A673 (cell line): ENCODE results near the gene LGALS13.

Experiments used
- EZH2 ChIP-seq: fragments of 200-600 bp; sonication (generic); IDR thresholded peaks from 2 replicates; pipeline ENCODE4 v1.6.1; 2017; ENCODE audit warnings: borderline replicate concordance, low read depth, mild to moderate bottlenecking, mixed read lengths, antibody characterized with exemption, low read length; ENCODE audit not compliant: poor library complexity, severe bottlenecking
- TF ChIP-seq, protein P1 (sequence below): fragments of 300-800, 200-600 bp; sonication (generic); conservative IDR thresholded peaks from 2 replicates; pipeline ENCODE4 v1.5.1; 2017; ENCODE audit warnings: low read depth, mild to moderate bottlenecking, antibody characterized with exemption, low read length, moderate library complexity, mixed read lengths

DNA sequence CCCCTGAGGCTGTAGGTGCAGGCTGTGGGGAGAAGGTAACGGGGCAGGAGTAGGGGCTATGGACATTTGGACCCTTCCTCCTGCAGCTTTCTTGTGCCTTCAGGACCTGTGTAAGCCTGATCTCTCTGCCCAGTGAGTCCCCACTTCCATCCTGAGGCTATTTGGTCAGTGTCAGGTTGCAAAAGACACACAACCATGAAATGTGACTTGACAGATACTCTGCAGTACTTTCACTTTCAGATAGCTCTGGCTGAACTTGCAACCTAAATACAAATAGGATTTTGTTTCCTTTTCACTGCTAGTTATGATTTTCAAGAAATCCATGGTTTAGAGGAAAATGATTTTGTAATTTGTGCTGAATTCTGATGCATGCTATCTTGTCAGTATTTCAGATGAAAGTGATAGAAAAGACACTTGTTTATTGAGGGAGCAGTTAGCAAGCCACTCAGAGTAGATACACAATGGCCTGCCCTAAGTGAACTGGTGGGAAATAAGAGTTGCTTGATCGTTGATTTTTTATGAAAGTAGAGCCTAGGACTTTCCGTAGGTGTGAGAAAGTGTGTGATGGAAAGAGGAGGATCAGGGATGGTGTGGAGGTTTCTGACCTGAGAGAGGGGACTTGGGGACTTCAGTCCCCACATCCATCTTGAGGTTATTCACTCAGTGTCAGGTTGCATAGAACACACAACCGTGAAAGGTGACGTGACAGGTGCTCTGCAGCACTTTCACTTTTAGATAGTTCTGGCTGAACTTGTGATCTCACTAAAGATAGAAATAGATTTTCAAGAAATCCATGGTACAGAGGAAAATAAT lies 44.3 kb upstream of the LGALS13 start:
- TF ChIP-seq, protein P1, sequence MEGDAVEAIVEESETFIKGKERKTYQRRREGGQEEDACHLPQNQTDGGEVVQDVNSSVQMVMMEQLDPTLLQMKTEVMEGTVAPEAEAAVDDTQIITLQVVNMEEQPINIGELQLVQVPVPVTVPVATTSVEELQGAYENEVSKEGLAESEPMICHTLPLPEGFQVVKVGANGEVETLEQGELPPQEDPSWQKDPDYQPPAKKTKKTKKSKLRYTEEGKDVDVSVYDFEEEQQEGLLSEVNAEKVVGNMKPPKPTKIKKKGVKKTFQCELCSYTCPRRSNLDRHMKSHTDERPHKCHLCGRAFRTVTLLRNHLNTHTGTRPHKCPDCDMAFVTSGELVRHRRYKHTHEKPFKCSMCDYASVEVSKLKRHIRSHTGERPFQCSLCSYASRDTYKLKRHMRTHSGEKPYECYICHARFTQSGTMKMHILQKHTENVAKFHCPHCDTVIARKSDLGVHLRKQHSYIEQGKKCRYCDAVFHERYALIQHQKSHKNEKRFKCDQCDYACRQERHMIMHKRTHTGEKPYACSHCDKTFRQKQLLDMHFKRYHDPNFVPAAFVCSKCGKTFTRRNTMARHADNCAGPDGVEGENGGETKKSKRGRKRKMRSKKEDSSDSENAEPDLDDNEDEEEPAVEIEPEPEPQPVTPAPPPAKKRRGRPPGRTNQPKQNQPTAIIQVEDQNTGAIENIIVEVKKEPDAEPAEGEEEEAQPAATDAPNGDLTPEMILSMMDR, result no peak
- TF ChIP-seq EZH2, result no peak
